Spleen (tissue), 11 donors: ENCODE results near the gene IKBKG. TPM values are rescaled to one million over a fixed set of nuclear protein-coding genes. Genes with fewer than 3 reads are reported as not detected.
"Not testable (repeated sequence)": the region's sequence is repeated elsewhere in the genome, so short reads cannot be mapped to it uniquely, and the experiment has no call there.

ENCODE experiments used
- DNase-seq: peaks from one replicate; pipeline ENCODE4 v3.0.0-alpha.2; 2020
- H3K27ac ChIP-seq, 8 donors: fragments of 200-600 bp; sonication (generic) in 7 of 8; 1 replicate in 4 of 8; 2 replicates in 4 of 8; pipeline versions ENCODE4 v1.5.0 to v1.8.0; 2016 to 2021; ENCODE audit warnings: inconsistent platforms in 4 of 8, mild to moderate bottlenecking in 4 of 8, moderate library complexity in 1 of 8
- H3K27me3 ChIP-seq, 7 donors: fragments of 200-600 bp; sonication (generic) in 6 of 7; replicated peaks in 1 of 7; 1 replicate in 4 of 7; 2 replicates in 3 of 7; pipeline versions ENCODE4 v1.5.0 to v1.8.0; 2016 to 2021; ENCODE audit warnings: inconsistent platforms in 3 of 7, mild to moderate bottlenecking in 1 of 7
- H3K36me3 ChIP-seq, 6 donors: fragments of 200-600 bp; sonication (generic) in 5 of 6; 1 replicate in 4 of 6; 2 replicates in 2 of 6; pipeline versions ENCODE4 v1.5.0 to v1.8.0; 2016 to 2021; ENCODE audit warnings: inconsistent platforms in 2 of 6
- H3K4me1 ChIP-seq, 6 donors: fragments of 200-600 bp; sonication (generic) in 5 of 6; 1 replicate in 3 of 6; 2 replicates in 3 of 6; pipeline versions ENCODE4 v1.5.0 to v1.8.0; 2016 to 2021; ENCODE audit warnings: inconsistent platforms in 3 of 6
- H3K4me3 ChIP-seq, 8 donors: fragments of 200-600 bp; sonication (generic) in 7 of 8; 1 replicate in 4 of 8; 2 replicates in 4 of 8; pipeline versions ENCODE4 v1.5.0 to v1.8.0; 2016 to 2021; ENCODE audit warnings: inconsistent platforms in 4 of 8, mild to moderate bottlenecking in 4 of 8, moderate library complexity in 2 of 8
- H3K9me3 ChIP-seq, 8 donors: fragments of 200-600 bp; sonication (generic) in 7 of 8; 1 replicate in 4 of 8; 2 replicates in 4 of 8; pipeline versions ENCODE4 v1.5.0 to v1.8.0; 2016 to 2021; ENCODE audit warnings: inconsistent platforms in 4 of 8
- CTCF ChIP-seq, 11 experiments: fragments of 200-600 bp in 7 of 11; fragments of 450-650 bp in 4 of 11; sonication (generic) in 4 of 11; IDR thresholded peaks in 8 of 11; conservative IDR thresholded peaks in 3 of 11; 1 replicate in 7 of 11; 2 replicates in 4 of 11; pipeline versions ENCODE4 v1.4.0 to v1.8.0; 2016 to 2021; ENCODE audit warnings: antibody characterized with exemption in 11 of 11, inconsistent platforms in 4 of 11, mild to moderate bottlenecking in 1 of 11
- POLR2A ChIP-seq, 3 donors: fragments of 450-650 bp; IDR thresholded peaks; one replicate each; pipeline ENCODE4 v1.5.1; 2017; ENCODE audit warnings: antibody characterized with exemption in 3 of 3, mild to moderate bottlenecking in 1 of 3
- POLR2AphosphoS5 ChIP-seq, 3 donors: sonication (generic); formaldehyde crosslinking; IDR thresholded peaks; one replicate each; pipeline ENCODE4 v1.5.1; 2017; ENCODE audit warnings: antibody characterized with exemption in 3 of 3
- WGBS, 5 donors: extraction: QIAGEN DNeasy Blood & Tissue Kit in 3 of 5; methylation state at CpG; one replicate each; pipeline versions ENCODE4 v1.1.5 to v1.1.7; 2013 to 2018; 5-methylcytosine and 5-hydroxymethylcytosine counted together
- intact Hi-C: fragments of 100-400 bp; cut with DNase I; formaldehyde crosslinking; loops from one replicate; pipeline ENCODE4 v1.15.0; 2023; ENCODE audit warnings: low total_unique reads
- polyA plus RNA-seq, 3 donors: library from polyadenylated mRNA; stranded (reverse); fragments of 200-250 nt; gene quantifications; one replicate each; pipeline ENCODE4 v1.2.1, GENCODE V29; 2013
- total RNA-seq, 7 donors: library from RNA; depleted of rRNA in 3 of 7; stranded (reverse); fragments of >200 nt in 3 of 7; fragmentation: NEBNext Ultra II Directional in 4 of 7; extraction: Animal tissue kit (Norgen Biotek cat#: 25700) in 4 of 7; gene quantifications; one replicate each; pipeline versions ENCODE4 v1.1.0 to v1.2.1, GENCODE V29; 2016 to 2021
- donor health status: healthy with polysubstance abuse.
- donor health status: DM: no; HTN: no; CAD: no; lungs with moderate emphysema.
- donor health status: DM: no; HTN: no; CAD: no.
- donor health status: Bipolar disorder and iron deficiency.
- donor health status: healthy.
- donor health status: DM: no; HTN: no; CAD: no.
- donor health status: DM: yes; HTN: yes; CAD: no.

IKBKG gene
- total and polyA plus RNA-seq, 10 donors = 18.9 to 66.6 (median 43.1) TPM

DNA sequence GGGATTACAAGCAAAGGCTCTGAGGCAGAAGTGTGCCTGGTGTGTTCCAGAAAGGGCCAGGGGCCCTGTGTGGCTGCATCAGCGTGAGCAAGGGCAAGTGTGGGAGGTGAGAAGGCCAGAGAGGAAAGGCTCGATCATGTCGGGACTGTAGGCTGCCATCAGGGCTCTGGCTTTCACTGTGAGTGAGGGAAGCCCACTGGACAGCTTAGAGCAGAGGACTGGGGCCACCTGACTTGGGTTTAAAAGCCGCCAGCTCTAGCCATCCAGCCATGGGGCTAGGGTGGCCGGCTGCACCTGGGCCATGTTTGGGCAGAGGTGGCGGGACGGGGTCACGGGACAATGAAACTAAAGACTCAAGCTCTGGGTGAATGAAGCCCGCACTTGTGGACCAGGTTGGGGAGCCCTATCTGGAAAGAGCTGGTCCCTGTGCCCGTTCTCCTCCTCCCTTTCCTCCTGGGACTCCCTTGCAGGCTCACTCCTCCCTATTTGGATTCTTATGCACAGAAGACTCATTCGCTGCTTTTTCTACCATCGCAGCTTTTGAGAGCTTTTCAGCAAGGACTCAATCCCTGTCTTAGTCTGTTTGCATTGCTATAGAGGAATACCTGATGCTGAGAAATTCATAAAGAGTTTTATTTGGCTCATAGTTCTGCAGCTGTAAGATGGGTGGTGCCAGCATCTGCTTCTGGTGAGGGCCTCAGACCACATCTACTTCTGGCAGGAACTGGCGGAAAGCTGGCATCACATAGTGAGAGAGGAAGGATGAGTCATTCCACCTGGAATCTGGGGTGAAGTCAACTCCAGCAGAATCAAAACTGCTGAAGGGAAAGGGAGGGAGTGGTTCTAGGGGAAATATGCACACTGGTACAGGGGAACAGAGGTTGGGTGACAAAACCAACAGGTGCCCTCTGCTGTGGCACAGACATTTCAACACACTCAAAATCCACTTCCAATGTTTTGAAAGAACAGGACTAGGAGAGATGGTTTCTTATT, 56.3 kb downstream of the IKBKG start:
- no peak overlapping the region for H3K27ac ChIP-seq

GRCh38 chrX:154605566-154605965, 58.1 kb downstream of the IKBKG start:
- Histone ChIP-seq H3K4me3 (no peak overlapping the region), H3K9me3 (no peaks in the 10 kb centered on the region), H3K27ac (no peak overlapping the region), H3K27me3 (peaks cover 0 to 6% (median 0%) of the 10 kb centered on the region in 7 donors), H3K36me3 (no peaks in the 10 kb centered on the region), H3K4me1 (no peaks in the 10 kb centered on the region)
- 79 to 97% (median 88%) methylated on average over 6 of the region's 6 CpGs for WGBS, 5 donors
- TF ChIP-seq POLR2AphosphoS5 (IDR thresholded peaks at IDR 0.05) = no peak
- TF ChIP-seq CTCF (IDR thresholded peaks at IDR 0.05 in 8 of 11, conservative IDR thresholded peaks at IDR 0.05 in 3 of 11) = no peak
- no peak for TF ChIP-seq POLR2A (IDR thresholded peaks at IDR 0.05)
- intact Hi-C loops = no loop called here
- DNase-seq = no peak

More for the DNA sequence above, 56.3 kb downstream of the IKBKG start:
- Histone ChIP-seq H3K27me3 (peaks cover 0 to 6% (median 0%) of the 10 kb centered on the region in 7 donors), H3K36me3 (no peaks in the 10 kb centered on the region), H3K9me3 (no peaks in the 10 kb centered on the region), H3K4me1 (no peaks in the 10 kb centered on the region), H3K4me3 (no peak overlapping the region)
- DNase-seq = no peak
- 67 to 81% (median 80%) methylated on average over 13 of the region's 13 CpGs for WGBS, 5 donors
- TF ChIP-seq POLR2AphosphoS5 (IDR thresholded peaks at IDR 0.05) (no peak), CTCF (IDR thresholded peaks at IDR 0.05 in 8 of 11, conservative IDR thresholded peaks at IDR 0.05 in 3 of 11) (no peak), POLR2A (IDR thresholded peaks at IDR 0.05) (no peak)
- intact Hi-C loops = no loop called here

- intact Hi-C loops = no loop called here
- H3K27me3 ChIP-seq = no peaks in the 10 kb centered on the region
- H3K27ac ChIP-seq = no peak overlapping the region
- H3K4me1 ChIP-seq = no peaks in the 10 kb centered on the region
- no peaks in the 10 kb centered on the region for H3K36me3 ChIP-seq
- 63 to 81% (median 71%) methylated on average over 6 of the region's 6 CpGs for WGBS, 5 donors
- TF ChIP-seq CTCF (IDR thresholded peaks at IDR 0.05 in 8 of 11, conservative IDR thresholded peaks at IDR 0.05 in 3 of 11) (no peak), POLR2A (IDR thresholded peaks at IDR 0.05) (no peak), POLR2AphosphoS5 (IDR thresholded peaks at IDR 0.05) (no peak)
- no peak overlapping the region for H3K4me3 ChIP-seq
- H3K9me3 ChIP-seq = no peaks in the 10 kb centered on the region
- DNase-seq = no peak
Measured at GRCh38 chrX:154607370-154607769, 60.0 kb downstream of the IKBKG start.

DNA sequence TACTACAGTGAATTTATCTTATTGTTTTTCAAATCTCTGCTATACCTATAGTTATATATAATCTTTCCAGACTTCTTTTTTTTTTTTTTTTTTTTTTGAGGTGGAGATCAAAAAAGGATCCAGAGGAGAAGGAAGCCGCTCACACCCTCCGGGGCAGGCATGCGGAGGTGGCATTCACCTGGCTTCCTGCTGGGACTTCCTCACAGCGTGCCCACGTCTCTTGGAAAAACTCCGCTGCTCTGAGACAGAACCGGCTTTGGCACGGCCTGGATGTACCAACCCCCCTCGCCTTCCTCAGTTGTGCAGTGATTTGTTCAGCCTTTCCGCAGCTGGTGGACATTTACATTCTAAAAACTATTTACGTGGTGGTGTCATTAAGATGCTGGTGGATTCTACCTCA, 60.6 kb downstream of the IKBKG start:
- H3K4me3 ChIP-seq, H3K36me3 ChIP-seq, H3K4me1 ChIP-seq, H3K27ac ChIP-seq, H3K27me3 ChIP-seq, intact Hi-C loops, H3K9me3 ChIP-seq, DNase-seq: not testable (repeated sequence)
- 81 to 99% (median 88%) methylated on average over 8 to 11 of the region's 11 CpGs for WGBS, 5 donors

DNA sequence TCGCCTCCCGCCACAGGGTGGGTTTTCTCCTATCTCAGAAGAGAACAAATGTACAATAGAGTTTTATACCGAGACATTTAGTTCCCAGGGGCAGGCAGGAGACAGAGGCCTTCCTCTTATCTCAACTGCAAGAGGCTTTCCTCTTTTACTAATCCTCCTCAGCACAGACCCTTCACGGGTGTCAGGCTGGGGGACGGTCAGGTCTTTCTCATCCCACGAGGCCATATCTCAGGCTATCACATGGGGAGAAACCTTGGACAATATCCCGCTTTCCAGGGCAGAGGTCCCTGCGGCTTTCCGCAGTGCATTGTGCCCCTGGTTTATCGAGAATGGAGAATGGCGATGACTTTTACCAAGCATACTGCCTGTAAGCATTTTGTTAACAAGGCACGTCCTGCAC, 61.4 kb downstream of the IKBKG start:
- WGBS, 5 donors = 74 to 88% (median 78%) methylated on average over 9 to 12 of the region's 12 CpGs
- H3K27me3 ChIP-seq, intact Hi-C loops, H3K27ac ChIP-seq, H3K4me1 ChIP-seq, H3K4me3 ChIP-seq, H3K36me3 ChIP-seq, H3K9me3 ChIP-seq, DNase-seq: not testable (repeated sequence)

- 89 to 97% (median 91%) methylated on average over 12 of the region's 12 CpGs for WGBS, 5 donors
- not testable (repeated sequence) for DNase-seq
Measured at GRCh38 chrX:154611146-154611545, 63.7 kb downstream of the IKBKG start.

GRCh38 chrX:154613586-154613985, 66.2 kb downstream of the IKBKG start:
- H3K4me3 ChIP-seq, H3K9me3 ChIP-seq, H3K36me3 ChIP-seq, H3K4me1 ChIP-seq, DNase-seq, intact Hi-C loops, H3K27ac ChIP-seq, H3K27me3 ChIP-seq: not testable (repeated sequence)
- WGBS, 5 donors = 12 to 33% (median 19%) methylated on average over 4 to 8 of the region's 12 CpGs; no CpG with 5 or more reads in 1 of the 5 donors

More at GRCh38 chrX:154611146-154611545, 63.7 kb downstream of the IKBKG start:
- H3K27me3 ChIP-seq, intact Hi-C loops, H3K4me1 ChIP-seq, H3K36me3 ChIP-seq, H3K9me3 ChIP-seq, H3K27ac ChIP-seq, H3K4me3 ChIP-seq: not testable (repeated sequence)
